DMS53 treated with DMSO at 0.1 percent for 48 hours (cell line): ENCODE results near the gene RBM10.

ENCODE experiments used
- DNase-seq: peaks from one replicate; lab custom pipeline; 2025; ENCODE audit not compliant: unreplicated experiment; lab: John Stamatoyannopoulos, UW

RBM10 gene

GRCh38 chrX:47216393-47216925 is 71.4 kb downstream of the RBM10 start:
- DNase-seq: no peak

- DNase-seq: peak; percentile 79
These were observed 72.3 kb downstream of the RBM10 start for GRCh38 chrX:47217121-47217851.

- DNase-seq: peak; percentile 99
These were observed 72.8 kb downstream of the RBM10 start for GRCh38 chrX:47217852-47218279.

- peak; percentile 49 for DNase-seq
These were observed 73.4 kb downstream of the RBM10 start, which contains the start of gene CDK16 for GRCh38 chrX:47218280-47218919. Gene CDK16 (plus strand): TSS chrX:47218681. CDS start chrX:47223558, 4,877 bp downstream.

- DNase-seq: no peak
These were observed 74.1 kb downstream of the RBM10 start for GRCh38 chrX:47218920-47219815.

- DNase-seq: no peak
These were observed 76.7 kb downstream of the RBM10 start for GRCh38 chrX:47221756-47222155.

GRCh38 chrX:47222751-47223350 is 77.8 kb downstream of the RBM10 start:
- DNase-seq: no peak

- no peak for DNase-seq
These were observed 78.6 kb downstream of the RBM10 start for GRCh38 chrX:47223476-47224250.

GRCh38 chrX:47224266-47224895 is 79.4 kb downstream of the RBM10 start:
- no peak for DNase-seq

GRCh38 chrX:47224896-47225290 is 79.9 kb downstream of the RBM10 start:
- DNase-seq: no peak

- DNase-seq: no peak
These were observed 81.0 kb downstream of the RBM10 start for GRCh38 chrX:47226071-47226470.

- no peak for DNase-seq
These were observed 81.7 kb downstream of the RBM10 start for GRCh38 chrX:47226531-47227333.

- no peak for DNase-seq
These were observed 82.2 kb downstream of the RBM10 start for GRCh38 chrX:47227334-47227583.

- no peak for DNase-seq
These were observed 83.7 kb downstream of the RBM10 start for GRCh38 chrX:47228550-47229270.

GRCh38 chrX:47229427-47229826 is 84.4 kb downstream of the RBM10 start:
- no peak for DNase-seq

- no peak for DNase-seq
These were observed 85.3 kb downstream of the RBM10 start for GRCh38 chrX:47230136-47230868.

- DNase-seq: no peak
These were observed 86.1 kb downstream of the RBM10 start for GRCh38 chrX:47231167-47231566.
